HG02588 (cell line): ENCODE results near the gene RPL34.
"Not testable (repeated sequence)": the region's sequence is repeated elsewhere in the genome, so short reads cannot be mapped to it uniquely, and the experiment has no call there.

Source experiments
- ATAC-seq: cut with Tn5 transposase; IDR thresholded peaks from one replicate; pipeline ENCODE4 v1.9.1; 2021; ENCODE audit warnings: mild to moderate bottlenecking, moderate library complexity; ENCODE audit not compliant: unreplicated experiment

RPL34 gene

DNA sequence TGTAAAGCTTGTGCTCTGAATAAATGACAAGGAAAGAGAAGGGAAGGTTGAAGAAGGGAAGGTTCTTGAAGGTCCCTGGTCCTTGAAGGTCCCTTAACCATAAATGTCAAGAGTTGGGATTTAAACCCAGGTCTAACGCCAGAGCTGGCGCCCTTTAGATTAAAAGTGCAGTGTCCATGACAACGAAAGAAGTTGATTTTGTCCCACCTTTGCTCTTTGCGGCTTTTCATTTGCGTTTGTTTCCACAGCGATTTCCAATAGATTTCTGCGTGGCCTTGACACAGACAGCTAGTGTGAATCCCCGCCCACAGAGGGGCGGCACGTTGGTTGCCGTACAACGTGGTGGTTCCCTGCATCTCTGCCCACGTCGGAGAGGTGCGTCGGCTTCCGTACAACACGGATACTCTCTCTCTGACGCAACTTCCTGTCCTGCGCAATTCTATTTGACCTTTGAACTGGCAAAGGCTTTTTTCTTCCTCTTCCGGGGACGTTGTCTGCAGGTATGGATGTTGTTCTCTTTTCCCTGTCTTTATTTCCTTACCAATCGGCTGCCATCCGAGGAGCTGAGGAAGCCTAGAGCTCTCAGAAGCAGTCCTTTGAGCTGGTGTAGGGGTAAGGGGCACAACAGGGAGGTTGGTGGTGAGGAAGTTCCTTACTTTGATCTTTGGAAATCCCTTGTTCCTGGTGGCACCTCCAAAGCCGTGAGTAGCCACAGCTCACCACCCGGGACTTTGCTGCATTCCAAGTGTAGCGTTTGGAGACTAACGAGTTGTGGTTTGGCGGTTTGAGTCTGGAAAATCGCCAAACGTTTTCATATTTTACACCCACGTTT lies at the start of gene RPL34:
Gene RPL34, plus strand, starts transcription at position 476 of the 832 bp plus-strand sequence. CDS start 1,384 bp downstream, outside the sequence.
- peak; percentile 100 for ATAC-seq

DNA sequence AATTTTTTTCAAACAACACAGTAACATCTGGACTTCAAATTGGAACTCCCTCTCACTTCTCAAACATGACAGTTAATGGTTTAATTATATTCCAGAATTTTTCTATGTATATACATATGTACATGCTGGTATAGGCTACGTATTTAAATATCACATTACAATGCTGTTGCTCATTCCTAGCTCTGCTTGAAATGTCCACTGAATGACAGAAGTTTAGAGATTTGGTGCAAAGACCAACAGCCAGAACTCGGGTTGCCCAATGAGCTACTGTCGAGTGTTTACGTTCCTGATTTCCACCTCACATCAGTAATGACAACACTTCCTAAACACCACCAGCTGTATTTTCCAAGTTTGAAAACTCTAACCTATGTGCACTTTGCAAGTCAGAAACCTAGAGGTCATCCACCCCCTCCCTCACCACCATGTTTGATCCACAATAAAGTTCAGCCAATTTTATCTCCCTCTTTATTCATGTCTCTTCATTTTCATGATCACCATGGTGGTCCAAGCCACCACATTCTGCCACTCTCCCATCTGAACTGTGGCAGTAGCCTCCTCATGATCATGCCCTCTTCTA lies 49.3 kb upstream of the RPL34 start:
- ATAC-seq: no peak

DNA sequence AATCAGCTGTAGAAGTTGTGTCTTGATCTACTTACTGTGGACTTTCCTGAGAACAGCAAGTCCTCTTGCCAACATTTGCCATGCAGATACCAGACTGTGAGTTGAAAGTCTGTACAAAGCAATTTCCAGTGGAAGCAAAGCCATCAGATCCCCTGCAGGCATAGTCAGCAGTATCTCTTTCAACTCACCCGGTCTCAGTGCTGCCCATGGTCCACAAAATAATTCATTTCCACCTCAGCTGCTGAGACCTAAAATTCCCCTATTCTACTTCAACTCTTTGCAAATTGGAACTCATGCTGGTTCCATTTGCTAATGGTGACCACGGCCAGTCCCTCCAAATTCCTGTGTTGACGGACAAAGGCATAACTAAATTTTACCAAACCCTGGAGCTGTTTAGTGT lies 46.0 kb upstream of the RPL34 start:
- no peak for ATAC-seq

DNA sequence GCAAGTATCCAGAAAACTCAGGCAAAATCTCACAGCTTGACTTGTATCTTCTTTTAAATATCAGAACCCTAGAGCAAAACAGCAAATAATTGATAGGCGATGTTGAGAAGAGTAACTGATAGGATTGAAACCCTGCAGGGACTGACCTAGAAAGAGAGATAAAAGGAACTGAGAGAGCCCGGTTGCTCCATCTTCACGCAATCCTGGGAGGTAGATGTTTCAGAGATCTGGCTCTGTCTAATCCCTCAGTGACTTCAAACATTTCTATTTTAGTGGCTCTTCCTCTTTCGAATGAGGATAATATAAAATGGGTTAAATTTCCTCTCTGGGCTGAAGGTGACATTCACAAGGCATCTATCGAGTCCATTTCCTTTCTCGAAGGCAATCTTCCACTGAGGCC lies 39.3 kb upstream of the RPL34 start:
- ATAC-seq: no peak

DNA sequence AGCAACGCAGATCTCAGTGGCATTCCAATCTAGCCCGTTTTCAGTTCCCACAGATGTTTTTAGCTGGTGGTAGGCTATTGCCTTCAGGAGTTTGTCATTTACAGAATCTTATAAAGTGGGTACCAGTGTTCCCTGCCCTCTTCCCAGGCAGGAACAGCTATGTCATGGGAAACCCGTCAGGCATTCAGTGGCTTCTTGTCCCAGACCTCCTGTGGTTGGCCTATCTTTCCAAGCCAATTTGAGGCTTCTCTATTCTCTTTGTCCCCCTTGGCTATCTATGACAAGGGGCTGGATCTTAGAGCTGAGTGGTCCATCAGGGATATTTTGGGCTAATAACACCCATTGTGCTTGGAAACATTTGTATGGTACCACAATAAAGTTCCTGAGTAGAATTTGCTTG lies 33.6 kb upstream of the RPL34 start:
- ATAC-seq: no peak

DNA sequence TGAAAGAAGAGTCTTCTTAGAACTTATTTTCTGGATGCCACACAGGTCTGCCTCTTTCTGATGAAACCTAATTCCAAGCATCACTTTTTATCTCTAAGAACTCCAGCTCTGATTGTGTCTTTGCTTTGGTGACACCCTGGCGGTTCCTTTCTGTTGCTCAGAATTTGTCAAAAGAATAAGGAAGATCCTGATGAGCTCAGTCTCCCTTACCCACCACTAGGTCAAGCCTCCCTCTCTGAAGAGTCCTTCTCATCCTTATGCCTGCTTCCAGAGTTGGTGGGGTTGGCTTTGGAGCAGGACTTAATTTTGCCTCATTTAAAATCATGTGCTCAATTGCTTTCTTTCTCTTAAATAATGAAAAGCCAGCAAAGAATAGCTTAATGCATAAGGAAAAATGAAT lies 31.5 kb upstream of the RPL34 start:
- ATAC-seq: no peak

DNA sequence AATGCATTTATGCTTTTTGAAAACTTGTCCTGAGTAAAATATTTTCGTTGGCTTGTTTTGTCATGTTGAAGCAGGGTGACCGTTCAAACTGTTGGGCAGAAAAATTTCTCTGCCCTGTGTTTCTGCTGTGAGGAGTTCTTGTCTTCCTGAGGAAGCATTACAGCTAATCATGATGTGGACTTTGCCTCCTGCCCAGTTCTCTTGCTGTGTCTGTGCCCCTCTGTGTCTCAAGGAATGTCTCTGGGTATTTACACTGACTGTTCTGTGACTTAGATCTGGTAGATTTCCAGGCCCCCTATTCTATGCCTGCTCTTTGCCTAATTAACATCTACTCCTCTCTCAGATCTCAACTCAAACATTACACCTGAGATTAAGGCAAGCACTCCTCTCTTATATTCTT lies 30.4 kb upstream of the RPL34 start:
- ATAC-seq: no peak

DNA sequence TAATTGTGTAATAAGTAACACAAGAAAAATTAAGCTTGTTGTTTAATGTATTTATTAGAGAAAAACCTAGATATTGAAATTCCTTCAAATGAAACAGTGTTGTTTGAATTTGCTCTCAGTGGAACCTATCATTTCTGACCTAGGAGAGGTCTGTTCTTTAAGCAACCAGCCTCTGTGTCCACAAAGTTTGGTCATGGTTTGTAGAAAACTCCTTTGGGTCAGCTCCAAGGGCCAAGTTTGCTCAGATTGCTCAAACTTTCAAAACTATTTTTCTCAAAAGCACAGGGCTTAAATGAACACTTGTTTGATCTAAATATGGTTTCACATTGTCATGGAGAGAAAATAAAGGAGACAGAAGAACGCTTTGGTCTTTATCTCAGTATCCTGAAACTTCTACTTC lies 29.6 kb upstream of the RPL34 start:
- ATAC-seq: no peak

DNA sequence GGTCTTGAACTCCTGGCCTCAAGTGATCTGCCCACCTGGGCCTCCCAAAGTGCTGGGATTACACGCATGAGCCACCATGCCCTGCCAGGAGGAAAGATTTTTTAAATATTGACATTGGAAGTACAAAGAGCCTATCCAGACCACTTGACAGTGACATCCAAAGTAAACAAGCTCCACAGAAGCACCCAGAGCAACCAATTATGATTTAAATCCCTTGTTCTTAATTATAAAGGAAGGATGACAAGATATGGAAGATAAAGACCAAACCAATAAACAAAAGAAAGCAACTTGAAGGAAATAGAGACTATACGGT lies 27.7 kb upstream of the RPL34 start:
- no peak for ATAC-seq

DNA sequence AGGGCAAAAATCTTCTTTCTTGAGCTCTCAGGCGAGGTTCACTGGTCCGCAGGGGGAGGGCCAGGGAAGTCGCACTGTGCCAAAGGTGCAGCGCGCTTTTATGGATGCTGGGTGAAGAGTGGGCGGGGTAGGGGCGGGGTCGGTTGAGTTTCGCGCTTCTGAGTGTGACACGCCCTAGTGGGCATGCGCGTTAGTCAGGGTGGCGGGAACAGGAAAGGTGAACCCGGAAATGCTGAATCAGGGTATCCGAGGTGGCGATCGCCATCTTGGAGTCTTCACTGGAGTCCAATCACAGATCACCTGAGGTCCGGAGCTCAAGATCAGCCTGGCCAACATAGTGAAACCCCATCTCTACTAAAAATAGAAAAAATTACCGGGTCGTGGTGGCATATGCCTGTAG lies 26.1 kb upstream of the RPL34 start:
- not testable (repeated sequence) for ATAC-seq

DNA sequence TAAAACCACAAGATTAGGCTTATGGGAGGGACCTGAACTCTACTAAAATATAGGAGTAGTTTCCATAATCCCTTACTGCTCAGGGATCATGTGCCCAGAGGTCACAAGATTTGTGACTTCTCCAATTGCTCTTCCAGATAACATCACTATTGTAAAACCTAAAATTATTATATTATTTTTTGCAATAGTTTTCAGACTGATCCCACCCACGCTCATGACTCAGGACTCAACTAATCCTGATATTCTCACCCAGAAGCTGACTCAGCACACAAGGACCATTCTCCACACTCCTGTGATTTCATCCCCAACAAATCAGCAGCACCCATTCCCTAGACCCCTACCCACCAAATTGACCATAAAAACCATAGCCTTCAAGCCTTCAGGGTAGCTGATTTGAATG lies 24.0 kb upstream of the RPL34 start:
- no peak for ATAC-seq

DNA sequence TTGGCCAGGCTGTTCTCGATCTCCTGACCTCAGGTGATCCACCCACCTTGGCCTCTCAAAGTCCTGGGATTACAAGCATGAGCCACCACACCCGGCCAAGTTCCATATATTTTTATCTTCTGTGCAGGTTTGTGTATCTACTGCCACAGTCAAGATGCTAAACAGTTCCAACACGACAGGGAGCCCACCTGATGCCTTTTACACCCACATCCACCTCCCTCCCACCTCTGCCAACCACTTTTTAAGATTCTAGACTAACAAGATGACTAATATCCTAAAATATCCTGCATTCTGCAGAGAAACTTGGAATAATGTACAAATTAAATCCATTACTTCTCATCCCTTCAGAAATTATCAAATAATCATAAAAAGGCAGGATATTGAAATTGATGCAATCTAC lies 19.3 kb upstream of the RPL34 start:
- ATAC-seq: no peak

DNA sequence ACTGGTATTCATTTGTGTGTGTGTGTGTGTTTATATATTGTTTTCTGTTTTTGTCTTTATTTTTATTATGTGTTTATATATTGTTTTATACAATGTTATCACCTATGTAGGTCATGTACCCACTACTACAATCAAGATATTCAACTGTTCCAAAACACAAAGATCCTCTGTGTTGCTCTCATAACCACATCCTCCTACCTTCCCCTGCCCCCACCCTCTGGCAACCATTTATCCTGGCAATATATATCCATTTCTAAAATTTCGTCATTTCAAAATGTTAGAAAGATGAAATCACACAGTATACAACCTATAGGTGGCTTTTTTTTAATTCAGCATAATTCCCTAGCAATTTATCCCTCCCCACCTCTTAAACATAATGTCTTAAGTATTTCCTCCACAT lies 18.8 kb upstream of the RPL34 start:
- ATAC-seq: no peak

DNA sequence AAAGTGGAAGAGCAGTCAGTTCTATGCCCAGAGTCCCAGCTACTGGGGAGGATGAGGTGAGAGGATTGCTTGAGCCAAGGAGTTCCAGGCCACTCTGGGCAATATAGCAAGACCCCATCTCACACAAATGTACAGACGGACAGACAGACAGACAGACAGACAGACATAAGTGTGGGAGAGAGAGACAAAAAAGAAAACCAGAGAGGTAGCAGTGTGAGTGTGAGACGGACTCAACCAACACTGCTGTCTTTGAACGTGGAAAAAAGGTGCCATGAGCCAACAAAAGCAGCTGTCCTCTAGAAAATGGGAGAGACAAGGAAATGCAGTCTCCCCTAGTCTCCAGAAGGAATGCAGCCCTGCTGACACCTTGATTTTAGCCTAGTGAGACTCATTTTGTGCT lies 18.2 kb upstream of the RPL34 start:
- ATAC-seq: no peak

DNA sequence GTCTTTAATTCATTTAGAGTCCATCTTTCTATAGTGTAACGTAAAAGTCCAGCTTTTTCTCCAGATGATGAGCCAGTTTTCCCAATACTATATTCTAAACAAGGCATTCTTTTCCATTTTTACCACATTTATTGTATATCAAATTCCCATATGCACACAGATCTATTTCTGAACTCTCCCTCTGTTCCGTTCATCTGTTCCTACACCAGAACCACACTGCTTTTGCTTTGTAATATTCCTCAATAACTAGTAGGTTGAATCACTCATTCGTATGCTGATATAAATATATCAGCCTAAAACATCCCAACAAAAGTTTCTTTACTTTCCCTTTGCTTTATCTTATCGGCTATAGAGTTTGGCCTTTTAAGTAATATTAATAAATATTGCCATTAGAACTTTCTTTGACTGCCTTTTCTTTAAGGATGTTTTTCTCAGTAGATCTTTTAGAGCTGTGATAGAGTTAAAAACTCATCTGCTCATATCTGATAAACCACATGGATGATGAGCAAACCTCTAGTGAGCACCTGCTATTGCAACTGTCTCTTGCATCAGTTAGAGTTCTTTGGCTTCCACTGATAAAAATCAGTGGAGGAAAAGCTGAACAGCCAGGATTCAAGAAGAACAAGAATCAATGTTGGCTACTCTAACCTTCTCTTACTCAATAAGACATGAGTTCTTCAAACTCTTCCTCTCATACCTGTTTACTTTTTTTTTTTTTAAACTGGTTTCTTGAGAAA lies 13.1 kb upstream of the RPL34 start:
- ATAC-seq: no peak

DNA sequence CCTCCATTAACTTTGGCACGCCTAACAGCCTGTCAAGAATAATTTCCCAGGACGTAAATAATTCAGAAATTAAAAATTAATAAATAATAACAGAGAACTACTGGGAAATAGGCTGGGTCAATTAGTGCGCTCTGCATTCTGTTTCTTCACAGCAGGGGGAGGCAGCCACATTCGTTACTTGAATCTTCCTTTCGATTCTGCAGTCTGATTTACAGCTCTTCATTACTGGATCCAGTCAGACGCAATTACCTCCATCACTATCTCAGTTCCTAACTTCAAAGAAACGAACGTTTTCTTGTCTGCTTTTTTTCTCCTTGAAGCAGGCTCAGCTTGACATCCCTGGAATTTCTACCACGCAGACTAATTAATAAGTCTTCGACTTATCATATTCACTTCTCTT lies 9.0 kb upstream of the RPL34 start:
- ATAC-seq: no peak

DNA sequence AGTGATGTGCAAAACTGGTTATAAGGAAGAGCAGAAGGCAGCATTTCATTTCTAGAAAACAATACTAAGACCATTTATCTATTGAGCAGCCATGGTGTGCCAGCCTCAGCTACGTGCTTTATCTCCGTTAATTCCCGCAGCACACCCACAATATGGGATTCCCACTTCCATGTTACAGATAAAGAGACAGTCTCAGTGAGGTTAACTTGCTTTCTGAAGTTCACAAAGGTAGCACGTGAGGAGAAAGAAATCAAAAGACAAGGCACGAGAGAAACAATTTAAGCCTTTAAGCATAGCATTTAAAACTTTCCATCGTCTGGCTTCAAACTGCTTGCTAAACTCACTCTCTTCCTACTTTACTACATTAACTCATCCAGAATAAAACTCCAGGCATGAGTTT lies 8.0 kb upstream of the RPL34 start:
- no peak for ATAC-seq

DNA sequence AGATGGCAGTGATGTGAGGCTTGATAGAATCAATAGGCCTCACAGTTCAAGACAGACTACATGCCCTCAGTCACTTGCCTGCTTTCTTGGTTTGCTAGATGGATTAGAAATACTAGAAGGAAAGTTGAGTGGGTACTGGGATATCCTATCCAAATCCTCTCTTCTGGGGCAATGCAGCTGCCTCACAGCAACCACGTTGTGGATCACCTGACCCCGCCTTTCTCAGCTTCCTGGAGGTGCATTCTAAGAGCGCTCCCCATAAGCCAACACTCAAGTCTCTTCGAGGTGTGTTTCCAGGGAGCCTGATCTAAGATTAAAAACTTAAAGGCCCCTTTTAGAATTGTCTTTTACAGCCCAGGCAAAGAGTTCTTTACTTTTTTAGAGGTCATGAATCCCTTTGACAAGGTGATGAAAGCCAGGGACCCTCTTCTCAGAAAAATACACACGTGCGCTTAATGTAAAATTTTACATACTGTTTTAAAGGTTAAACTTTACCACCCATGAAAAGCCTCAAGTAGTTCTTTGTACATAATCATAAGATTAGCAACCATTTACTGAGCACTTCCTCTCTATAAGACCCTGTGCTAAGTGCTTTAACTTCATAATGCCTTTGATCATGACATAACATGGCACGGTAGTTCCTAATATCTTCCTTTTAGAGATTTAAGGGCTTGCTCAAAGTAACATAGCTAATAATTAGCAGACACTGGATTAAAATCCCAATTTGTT lies 840 bp upstream of the RPL34 start:
- peak; percentile 1 for ATAC-seq

DNA sequence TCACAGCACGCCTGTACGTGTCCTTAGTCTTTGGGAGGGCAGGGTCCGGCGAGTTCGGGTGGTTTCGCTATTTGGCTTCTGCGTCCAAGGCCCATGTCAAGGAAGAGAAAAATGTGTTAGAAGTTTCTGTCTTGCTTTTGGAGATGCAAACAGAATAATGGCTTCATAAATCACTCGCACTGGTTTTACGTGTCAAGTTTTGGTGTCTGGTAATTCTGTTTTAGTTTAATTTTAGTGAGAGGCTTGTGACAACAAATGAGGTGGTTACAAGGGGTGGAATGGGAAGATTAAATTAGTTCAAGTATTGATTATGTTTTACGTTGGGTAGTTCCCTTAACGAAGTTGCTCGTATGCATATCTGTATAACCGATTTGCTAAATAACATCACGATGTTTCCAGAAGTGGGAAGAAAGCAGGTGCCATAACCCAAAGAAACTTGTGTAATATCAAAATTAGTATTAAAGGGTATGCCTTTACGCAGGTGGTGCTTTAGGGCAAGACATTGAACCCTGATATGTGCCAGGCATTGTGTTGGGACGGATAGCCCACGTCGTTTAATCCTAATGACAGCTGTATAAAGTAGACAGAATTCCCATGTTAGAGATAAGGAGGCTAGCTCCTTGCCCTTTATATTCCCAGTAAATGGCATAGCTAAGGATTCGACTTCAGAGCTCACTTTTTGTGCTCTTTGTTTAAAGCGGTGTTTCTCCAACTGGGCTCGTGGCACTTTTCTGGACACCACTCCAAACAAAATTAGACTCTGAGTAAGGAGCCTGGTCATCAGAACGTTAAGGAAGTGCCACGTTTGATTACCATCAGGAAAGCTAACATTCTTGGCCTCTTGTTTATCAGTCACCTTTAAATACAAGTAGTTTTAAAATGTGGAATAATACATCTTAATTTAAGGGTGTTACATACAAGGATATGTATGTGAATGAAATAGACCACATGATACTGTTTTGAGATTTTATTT lies 843 bp downstream of the RPL34 start:
- ATAC-seq: peak; percentile 6

DNA sequence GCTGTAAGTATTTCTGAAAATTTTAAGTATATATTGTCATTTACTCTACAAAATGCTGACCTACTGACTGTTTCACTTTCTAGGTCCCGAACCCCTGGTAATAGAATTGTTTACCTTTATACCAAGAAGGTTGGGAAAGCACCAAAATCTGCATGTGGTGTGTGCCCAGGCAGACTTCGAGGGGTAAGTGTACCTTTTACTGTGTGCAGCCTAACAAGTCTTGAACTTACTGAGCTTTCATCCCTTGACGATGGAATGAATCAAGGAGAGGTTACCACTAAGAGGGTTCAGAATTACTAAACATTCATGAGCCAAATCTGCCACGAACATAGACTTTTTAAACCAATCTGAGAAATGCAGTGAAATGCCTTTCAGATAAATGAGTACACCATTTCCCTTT lies 1.6 kb downstream of the RPL34 start:
- ATAC-seq: no peak
